PC-9 (cell line): ENCODE measurements around the gene CD74. TPM values are rescaled to one million over a fixed set of nuclear protein-coding genes. Genes with fewer than 3 reads are reported as not detected.

Experiments used
- Bru-seq: library from RNA; stranded (reverse); fragments of 400-500 nt; gene quantifications from one replicate; lab custom pipeline; 2021; lab: Mats Ljungman, UMichigan
- BruChase-seq, 2 experiments: library from RNA; stranded (reverse); fragments of 400-500 nt; gene quantifications; one replicate each; lab custom pipeline; 2021; lab: Mats Ljungman, UMichigan
- BruUV-seq: library from RNA; stranded (reverse); fragments of 400-500 nt; replicated peaks from 2 replicates; lab custom pipeline; 2021; lab: Mats Ljungman, UMichigan
- CTCF ChIA-PET: fragments of 300-600 bp; sonication (Branson Sonifier 250); formaldehyde crosslinking; loops from one replicate; lab custom pipeline; 2022; ENCODE audit warnings: antibody characterized with exemption; lab: Charles Lee
- POLR2A ChIA-PET: fragments of 300-600 bp; sonication (Branson Sonifier 250); formaldehyde crosslinking; loops from one replicate; lab custom pipeline; 2022; ENCODE audit warnings: antibody characterized with exemption; ENCODE audit not compliant: unreplicated experiment; lab: Charles Lee
- DNase-seq, 2 experiments: peaks; one replicate each; pipeline versions ENCODE4 v3.0.0 to v3.0.0-alpha.2; 2015 to 2022; ENCODE audit warnings: mixed read lengths in 1 of 2
- H2AFZ ChIP-seq: fragments of 200-600 bp; sonication (generic); 2 replicates; pipeline ENCODE4 v1.8.1; 2017; ENCODE audit warnings: antibody characterized with exemption
- H3F3A ChIP-seq: fragments of 200-600 bp; sonication (generic); 2 replicates; pipeline ENCODE4 v1.8.1; 2017; ENCODE audit warnings: antibody characterized with exemption, mild to moderate bottlenecking, low read depth; ENCODE audit not compliant: insufficient read depth
- H3K27ac ChIP-seq: fragments of 200-600 bp; sonication (generic); 2 replicates; pipeline ENCODE4 v1.6.1; 2016; ENCODE audit warnings: mixed run types
- H3K27me3 ChIP-seq: fragments of 200-600 bp; sonication (generic); 2 replicates; pipeline ENCODE4 v1.6.1; 2016; ENCODE audit warnings: low read depth, mixed run types; ENCODE audit not compliant: insufficient read depth
- H3K36me3 ChIP-seq: fragments of 200-600 bp; sonication (generic); 2 replicates; pipeline ENCODE4 v1.6.1; 2016; ENCODE audit warnings: low read depth, mixed run types
- H3K4me1 ChIP-seq: fragments of 200-600 bp; sonication (generic); replicated peaks from 2 replicates; pipeline ENCODE4 v1.6.1; 2016; ENCODE audit warnings: mixed run types; ENCODE audit not compliant: insufficient read depth
- H3K4me2 ChIP-seq: fragments of 200-600 bp; sonication (generic); 2 replicates; pipeline ENCODE4 v1.6.1; 2017; ENCODE audit warnings: mixed run types
- H3K4me3 ChIP-seq: fragments of 200-600 bp; sonication (generic); 2 replicates; pipeline ENCODE4 v1.6.1; 2016; ENCODE audit warnings: mixed run types
- H3K79me2 ChIP-seq: fragments of 200-600 bp; sonication (generic); 2 replicates; pipeline ENCODE4 v1.6.1; 2017; ENCODE audit warnings: low read depth, mixed run types
- H3K9me2 ChIP-seq: fragments of 200-600 bp; sonication (generic); 2 replicates; pipeline ENCODE4 v1.8.1; 2017; ENCODE audit warnings: mild to moderate bottlenecking; ENCODE audit not compliant: insufficient read depth
- H3K9me3 ChIP-seq: fragments of 200-600 bp; sonication (generic); 2 replicates; pipeline ENCODE4 v1.8.1; 2016; ENCODE audit warnings: low read depth; ENCODE audit not compliant: insufficient read depth
- H4K20me1 ChIP-seq: fragments of 200-600 bp; sonication (generic); 2 replicates; pipeline ENCODE4 v1.8.1; 2017; ENCODE audit not compliant: insufficient read depth
- EZH2 ChIP-seq: fragments of 200-600 bp; sonication (generic); IDR thresholded peaks from 2 replicates; pipeline ENCODE4 v1.8.0; 2017; ENCODE audit warnings: antibody characterized with exemption, low read depth
- intact Hi-C: fragments of 100-400 bp; cut with micrococcal nuclease; formaldehyde crosslinking; loops from one replicate; pipeline ENCODE4 v1.10.0; 2022; ENCODE audit not compliant: unreplicated experiment
- long read RNA-seq: library from polyadenylated mRNA; stranded (forward); transcript quantifications from one replicate; pipeline ENCODE4 v2.0.0, GENCODE V29; 2022
- total RNA-seq: library from RNA; stranded (reverse); gene quantifications from 2 replicates; pipeline ENCODE4 v1.2.3, GENCODE V29; 2021
- TF ChIP-seq, protein P1 (sequence below): fragments of 200-600 bp; sonication (generic); conservative IDR thresholded peaks from 2 replicates; pipeline ENCODE4 v1.6.1; 2017; ENCODE audit warnings: mixed run types, antibody characterized with exemption, mild to moderate bottlenecking, moderate library complexity

Gene CD74
- total RNA-seq (41.1 and 52.0 TPM in 2 replicates), Bru-seq, nascent RNA (percentile 41 among the genes with signal in this experiment), BruChase-seq, experiment 1, labeled RNA remaining after a 2-hour chase (percentile 44 among the genes with signal in this experiment), BruChase-seq, experiment 2, labeled RNA remaining after a 6-hour chase (percentile 53 among the genes with signal in this experiment)
- long read RNA-seq, transcript CD74-202 (8 exons, 1,449 nt) = major isoform, 97 of 117 reads
- long read RNA-seq, transcript CD74-201 (9 exons, 981 nt) = minor isoform, 7 of 117 reads
- long read RNA-seq, partial matches to known transcripts = 9 of 117 reads
- long read RNA-seq, other reads (novel, unspliced or antisense) = 3 of 117 reads

GRCh38 chr5:150412319-150413175 lies at the start of gene CD74:
TSS of gene CD74 (minus strand) at chr5:150412910. CDS start at chr5:150412749, 161 bp downstream.
- H4K20me1 ChIP-seq = no peaks in the 10 kb centered on the region
- H2AFZ ChIP-seq = no peak within 1 kb of the TSS
- H3K4me1 ChIP-seq = peaks cover 6% of the 10 kb centered on the region
- H3K9me2 ChIP-seq = no peaks in the 10 kb centered on the region
- POLR2A ChIA-PET = interaction anchor here (0.5 kb wide), 1 partner anchor 288 kb away, joined by 4 read pairs; the partner anchor contains the start of gene RBM22
- intact Hi-C loops = no loop called here
- TF ChIP-seq, protein P1, sequence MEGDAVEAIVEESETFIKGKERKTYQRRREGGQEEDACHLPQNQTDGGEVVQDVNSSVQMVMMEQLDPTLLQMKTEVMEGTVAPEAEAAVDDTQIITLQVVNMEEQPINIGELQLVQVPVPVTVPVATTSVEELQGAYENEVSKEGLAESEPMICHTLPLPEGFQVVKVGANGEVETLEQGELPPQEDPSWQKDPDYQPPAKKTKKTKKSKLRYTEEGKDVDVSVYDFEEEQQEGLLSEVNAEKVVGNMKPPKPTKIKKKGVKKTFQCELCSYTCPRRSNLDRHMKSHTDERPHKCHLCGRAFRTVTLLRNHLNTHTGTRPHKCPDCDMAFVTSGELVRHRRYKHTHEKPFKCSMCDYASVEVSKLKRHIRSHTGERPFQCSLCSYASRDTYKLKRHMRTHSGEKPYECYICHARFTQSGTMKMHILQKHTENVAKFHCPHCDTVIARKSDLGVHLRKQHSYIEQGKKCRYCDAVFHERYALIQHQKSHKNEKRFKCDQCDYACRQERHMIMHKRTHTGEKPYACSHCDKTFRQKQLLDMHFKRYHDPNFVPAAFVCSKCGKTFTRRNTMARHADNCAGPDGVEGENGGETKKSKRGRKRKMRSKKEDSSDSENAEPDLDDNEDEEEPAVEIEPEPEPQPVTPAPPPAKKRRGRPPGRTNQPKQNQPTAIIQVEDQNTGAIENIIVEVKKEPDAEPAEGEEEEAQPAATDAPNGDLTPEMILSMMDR = no peak
- no peak for TF ChIP-seq EZH2
- no peaks in the 10 kb centered on the region for H3K79me2 ChIP-seq
- BruUV-seq = TSS peak; percentile 64
- no peaks in the 10 kb centered on the region for H3K27me3 ChIP-seq
- no peak within 1 kb of the TSS for H3K4me2 ChIP-seq
- H3K27ac ChIP-seq = no peak within 1 kb of the TSS
- CTCF ChIA-PET = no interaction called here
- H3K36me3 ChIP-seq = no peaks in the 10 kb centered on the region
- H3F3A ChIP-seq = peaks cover 12% of the 10 kb centered on the region; the same call in 1 of the 2 replicates
- peak in 1 of 2 experiments; percentile 76 for DNase-seq
- H3K4me3 ChIP-seq = no peak within 1 kb of the TSS
- no peaks in the 10 kb centered on the region for H3K9me3 ChIP-seq

- no TSS peak for BruUV-seq
- ChIA-PET CTCF (interaction anchor here (1.1 kb wide), 1 partner anchor 57 kb away, joined by 3 read pairs; no protein-coding TSS in a partner anchor), POLR2A (interaction anchor here (1.5 kb wide), 1 partner anchor 12 kb away, joined by 6 read pairs; no protein-coding TSS in a partner anchor)
- H3K27ac ChIP-seq = no peak overlapping the region
- no peaks in the 10 kb centered on the region for H3K36me3 ChIP-seq
- H3K79me2 ChIP-seq = no peaks in the 10 kb centered on the region
- intact Hi-C loops = no loop called here
- no peak overlapping the region for H2AFZ ChIP-seq
- no peaks in the 10 kb centered on the region for H4K20me1 ChIP-seq
- H3K4me1 ChIP-seq = 0 out of 2 replicates have a peak, but pooled peaks cover 10% of the 10 kb centered on the region
- no peak overlapping the region for H3K4me2 ChIP-seq
- H3K9me2 ChIP-seq = no peaks in the 10 kb centered on the region
- peaks cover 11% of the 10 kb centered on the region; the same call in 1 of the 2 replicates for H3F3A ChIP-seq
- TF ChIP-seq EZH2 = no peak
- H3K9me3 ChIP-seq = no peaks in the 10 kb centered on the region
- no peaks in the 10 kb centered on the region for H3K27me3 ChIP-seq
- DNase-seq = no peak
- no peak overlapping the region for H3K4me3 ChIP-seq
Measured at GRCh38 chr5:150461231-150461630, 48.5 kb upstream of the CD74 start.

GRCh38 chr5:150460781-150461180 lies 48.1 kb upstream of the CD74 start:
- no peak overlapping the region for H3K27ac ChIP-seq
- POLR2A ChIA-PET = interaction anchor here (1.5 kb wide), 1 partner anchor 13 kb away, joined by 6 read pairs; no protein-coding TSS in a partner anchor

More at GRCh38 chr5:150460781-150461180, 48.1 kb upstream of the CD74 start:
- H3F3A ChIP-seq = peaks cover 11% of the 10 kb centered on the region; the same call in 1 of the 2 replicates
- no peak overlapping the region for H3K4me2 ChIP-seq
- H3K4me1 ChIP-seq = 0 out of 2 replicates have a peak, but pooled peaks cover 10% of the 10 kb centered on the region
- no peak overlapping the region for H2AFZ ChIP-seq
- H3K27me3 ChIP-seq = no peaks in the 10 kb centered on the region
- intact Hi-C loops = no loop called here
- H3K4me3 ChIP-seq = no peak overlapping the region
- H3K79me2 ChIP-seq = no peaks in the 10 kb centered on the region
- no TSS peak for BruUV-seq
- no peaks in the 10 kb centered on the region for H4K20me1 ChIP-seq
- H3K9me3 ChIP-seq = no peaks in the 10 kb centered on the region
- H3K36me3 ChIP-seq = no peaks in the 10 kb centered on the region
- TF ChIP-seq EZH2 = no peak
- TF ChIP-seq, protein P1 = no peak
- DNase-seq = no peak
- CTCF ChIA-PET = interaction anchor here (1.1 kb wide), 1 partner anchor 57 kb away, joined by 3 read pairs; no protein-coding TSS in a partner anchor
- no peaks in the 10 kb centered on the region for H3K9me2 ChIP-seq
